HEK293 (cell line): ENCODE results near the gene SCP2D1.

ENCODE experiments used
- CTCF ChIA-PET: fragments of 350-600 bp; formaldehyde crosslinking; extraction: SDS; loops from one replicate; lab custom pipeline; 2021; ENCODE audit warnings: antibody characterized with exemption; lab: Yijun Ruan, JAX
- POLR2A ChIA-PET: fragments of 300-600 bp; formaldehyde crosslinking; extraction: SDS; loops from one replicate; lab custom pipeline; 2020; ENCODE audit warnings: antibody characterized with exemption, inconsistent platforms; lab: Yijun Ruan, JAX
- H3K27ac ChIP-seq: fragments of 200-500 bp; sonication (Bioruptor generic); 2 replicates; pipeline ENCODE4 v1.5.1; 2014; ENCODE audit warnings: low read depth, low read length, control low read depth, inconsistent platforms; ENCODE audit errors: extremely low read depth
- H3K36me3 ChIP-seq, 2 experiments: fragments of 200-500 bp in 1 of 2; sonication (Bioruptor generic) in 1 of 2; 1 replicate in 1 of 2; 2 replicates in 1 of 2; pipeline ENCODE4 v1.5.1; 2014 to 2017; ENCODE audit warnings: inconsistent platforms in 2 of 2, low read length in 2 of 2; ENCODE audit not compliant: control insufficient read depth in 2 of 2, insufficient read depth in 1 of 2
- H3K4me1 ChIP-seq: fragments of 200-500 bp; sonication (Bioruptor generic); 2 replicates; pipeline ENCODE4 v1.5.1; 2014; ENCODE audit warnings: mild to moderate bottlenecking, low read length, inconsistent platforms; ENCODE audit not compliant: control insufficient read depth, insufficient read depth
- H3K4me3 ChIP-seq: 2 replicates; pipeline ENCODE4 v1.5.1; 2011; ENCODE audit warnings: low read depth, mild to moderate bottlenecking, control low read depth, low read length, moderate library complexity
- H3K9me3 ChIP-seq: fragments of 200-500 bp; sonication (Bioruptor generic); 2 replicates; pipeline ENCODE4 v1.5.1; 2014; ENCODE audit warnings: low read depth, low read length, inconsistent platforms; ENCODE audit not compliant: control insufficient read depth, insufficient read depth
- HOXC10 ChIP-seq: sonication (generic); formaldehyde crosslinking; IDR thresholded peaks from 2 replicates; pipeline ENCODE4 v1.8.1; 2023; ENCODE audit warnings: mild to moderate bottlenecking, missing genetic modification reagents
- KLF16 ChIP-seq: fragments of 450-650 bp; formaldehyde crosslinking; IDR thresholded peaks from 2 replicates; pipeline ENCODE4 v1.5.1; 2017; ENCODE audit warnings: missing biosample characterization, missing genetic modification characterization
- MZF1 ChIP-seq: fragments of 450-650 bp; formaldehyde crosslinking; IDR thresholded peaks from 2 replicates; pipeline ENCODE4 v1.5.1; 2017; ENCODE audit warnings: missing biosample characterization, missing genetic modification characterization, borderline replicate concordance
- REPIN1 ChIP-seq: fragments of 450-650 bp; formaldehyde crosslinking; IDR thresholded peaks from 2 replicates; pipeline ENCODE4 v1.5.1; 2017; ENCODE audit warnings: missing biosample characterization, missing genetic modification characterization, low read depth
- SP3 ChIP-seq: fragments of 450-650 bp; formaldehyde crosslinking; IDR thresholded peaks from 2 replicates; pipeline ENCODE4 v1.5.1; 2016; ENCODE audit warnings: missing biosample characterization, missing genetic modification characterization
- ZBTB17 ChIP-seq: fragments of 450-650 bp; formaldehyde crosslinking; IDR thresholded peaks from 2 replicates; pipeline ENCODE4 v1.5.1; 2016; ENCODE audit warnings: missing biosample characterization, missing genetic modification characterization
- ZBTB21 ChIP-seq: fragments of 450-650 bp; formaldehyde crosslinking; IDR thresholded peaks from 2 replicates; pipeline ENCODE4 v1.5.1; 2017; ENCODE audit warnings: missing biosample characterization, missing genetic modification characterization
- ZBTB26 ChIP-seq: fragments of 450-650 bp; formaldehyde crosslinking; optimal IDR thresholded peaks from 2 replicates; pipeline ENCODE3; 2016; ENCODE audit warnings: missing biosample characterization, mild to moderate bottlenecking, missing genetic modification characterization
- ZBTB44 ChIP-seq: fragments of 450-650 bp; IDR thresholded peaks from 2 replicates; pipeline ENCODE4 v1.5.1; 2018; ENCODE audit warnings: missing biosample characterization, mild to moderate bottlenecking, missing genetic modification characterization
- ZBTB7A ChIP-seq: fragments of 450-650 bp; formaldehyde crosslinking; IDR thresholded peaks from 2 replicates; pipeline ENCODE4 v1.5.1; 2016; ENCODE audit warnings: low read depth, missing biosample characterization, missing genetic modification characterization
- ZNF138 ChIP-seq: fragments of 450-650 bp; formaldehyde crosslinking; IDR thresholded peaks from 2 replicates; pipeline ENCODE4 v1.5.1; 2016; ENCODE audit warnings: missing biosample characterization, missing genetic modification characterization, borderline replicate concordance
- ZNF23 ChIP-seq: fragments of 450-650 bp; formaldehyde crosslinking; IDR thresholded peaks from 2 replicates; pipeline ENCODE4 v1.5.1; 2016; ENCODE audit warnings: missing biosample characterization, missing genetic modification characterization, borderline replicate concordance
- ZNF266 ChIP-seq: fragments of 450-650 bp; formaldehyde crosslinking; IDR thresholded peaks from 2 replicates; pipeline ENCODE4 v1.5.1; 2016; ENCODE audit warnings: missing biosample characterization, missing genetic modification characterization, low read depth
- ZNF280D ChIP-seq: fragments of 450-650 bp; formaldehyde crosslinking; IDR thresholded peaks from 2 replicates; pipeline ENCODE4 v1.5.1; 2016; ENCODE audit warnings: missing biosample characterization, missing genetic modification characterization
- ZNF48 ChIP-seq: fragments of 450-650 bp; formaldehyde crosslinking; IDR thresholded peaks from 2 replicates; pipeline ENCODE4 v1.5.1; 2016; ENCODE audit warnings: missing biosample characterization, missing genetic modification characterization
- ZNF544 ChIP-seq: fragments of 450-650 bp; formaldehyde crosslinking; IDR thresholded peaks from 2 replicates; pipeline ENCODE4 v1.5.0; 2017; ENCODE audit warnings: missing biosample characterization, missing genetic modification characterization
- ZNF639 ChIP-seq: fragments of 450-650 bp; formaldehyde crosslinking; IDR thresholded peaks from 2 replicates; pipeline ENCODE4 v1.5.1; 2016; ENCODE audit warnings: missing biosample characterization, missing genetic modification characterization
- ZNF670 ChIP-seq: fragments of 450-650 bp; formaldehyde crosslinking; IDR thresholded peaks from 2 replicates; pipeline ENCODE4 v1.5.1; 2016; ENCODE audit warnings: missing biosample characterization, missing genetic modification characterization, low read depth
- ZNF707 ChIP-seq: fragments of 450-650 bp; formaldehyde crosslinking; IDR thresholded peaks from 2 replicates; pipeline ENCODE4 v1.5.1; 2016; ENCODE audit warnings: missing biosample characterization, missing genetic modification characterization
- ZNF768 ChIP-seq: fragments of 450-650 bp; formaldehyde crosslinking; IDR thresholded peaks from 2 replicates; pipeline ENCODE4 v1.5.1; 2018; ENCODE audit warnings: missing biosample characterization, mild to moderate bottlenecking, missing genetic modification characterization
- ZSCAN23 ChIP-seq: fragments of 450-650 bp; formaldehyde crosslinking; IDR thresholded peaks from 2 replicates; pipeline ENCODE4 v1.5.1; 2016; ENCODE audit warnings: missing biosample characterization, missing genetic modification characterization

SCP2D1 gene

GRCh38 chr20:18855882-18856281, 42.3 kb downstream of the SCP2D1 start:
- H3K4me1 ChIP-seq: no peaks in the 10 kb centered on the region
- no peak overlapping the region for H3K4me3 ChIP-seq
- no peaks in the 10 kb centered on the region for H3K9me3 ChIP-seq
- no peak for TF ChIP-seq ZBTB26 (tag by site-specific recombination)
- no peak for TF ChIP-seq MZF1 (tag by site-specific recombination)
- TF ChIP-seq ZBTB44 (tag by site-specific recombination): no peak
- no peak for TF ChIP-seq REPIN1
- TF ChIP-seq ZBTB7A: no peak
- TF ChIP-seq KLF16 (tag by site-specific recombination): no peak
- TF ChIP-seq ZNF707 (tag by site-specific recombination): no peak
- TF ChIP-seq ZNF280D: no peak
- TF ChIP-seq ZSCAN23: no peak
- no peak for TF ChIP-seq HOXC10 (CRISPR knock-in tag)
- no peak for TF ChIP-seq ZNF138 (tag by site-specific recombination)
- no peak for TF ChIP-seq ZNF48
- TF ChIP-seq ZNF670 (tag by site-specific recombination): no peak
- TF ChIP-seq ZNF266: no peak
- TF ChIP-seq SP3 (tag by site-specific recombination): no peak
- no peak for TF ChIP-seq ZNF639
- TF ChIP-seq ZBTB21: no peak
- CTCF ChIA-PET: interaction anchor here (0.7 kb wide), 1 partner anchor 219 kb away, joined by 3 read pairs; no protein-coding TSS in a partner anchor
- no peaks in the 10 kb centered on the region for H3K36me3 ChIP-seq
- H3K27ac ChIP-seq: no peak overlapping the region
- POLR2A ChIA-PET: no interaction called here

GRCh38 chr20:18856873-18857272, 43.3 kb downstream of the SCP2D1 start:
- ChIA-PET CTCF (no interaction called here), POLR2A (no interaction called here)
- TF ChIP-seq ZBTB17 (no peak), ZBTB7A (no peak), ZNF768 (tag by site-specific recombination) (no peak), ZNF544 (tag by site-specific recombination) (no peak), ZNF23 (no peak), SP3 (tag by site-specific recombination) (no peak), KLF16 (tag by site-specific recombination) (no peak)
- Histone ChIP-seq H3K4me1 (no peaks in the 10 kb centered on the region), H3K27ac (no peak overlapping the region), H3K4me3 (no peak overlapping the region), H3K36me3 (no peaks in the 10 kb centered on the region), H3K9me3 (no peaks in the 10 kb centered on the region)
